Measurements from ENCODE around the gene SKP1.
"Not testable (repeated sequence)": the region's sequence is repeated elsewhere in the genome, so short reads cannot be mapped to it uniquely, and the experiment has no call there.

The SKP1 gene

DNA sequence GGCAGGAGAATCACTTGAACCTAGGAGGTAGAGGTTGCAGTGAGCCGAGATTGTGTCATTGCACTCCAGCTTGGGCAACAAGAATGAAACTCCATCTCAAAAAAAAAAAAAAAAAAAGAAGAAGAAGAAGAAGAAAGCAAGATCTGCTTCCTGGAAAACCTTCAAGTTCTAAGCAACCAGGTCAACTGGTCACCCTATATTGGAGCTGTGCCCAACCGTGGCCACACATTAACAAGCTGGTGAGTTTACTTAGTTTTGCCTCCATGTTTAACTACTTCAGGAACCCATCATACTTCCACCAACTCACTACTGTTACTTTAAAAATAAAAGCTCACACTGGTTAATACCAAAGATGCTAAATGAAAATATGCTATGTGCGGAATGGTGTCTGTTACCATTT is 12.3 kb upstream of the SKP1 start:
- Mint-ChIP-seq H3K27me3 (no peaks in the 10 kb centered on the region), H3K4me1 (no peaks in the 10 kb centered on the region), H3K27ac (no peak overlapping the region), H3K9me3 (no peaks in the 10 kb centered on the region), H3K4me3 (no peak overlapping the region)
- ATAC-seq (no peak), DNase-seq (no peak)

DNA sequence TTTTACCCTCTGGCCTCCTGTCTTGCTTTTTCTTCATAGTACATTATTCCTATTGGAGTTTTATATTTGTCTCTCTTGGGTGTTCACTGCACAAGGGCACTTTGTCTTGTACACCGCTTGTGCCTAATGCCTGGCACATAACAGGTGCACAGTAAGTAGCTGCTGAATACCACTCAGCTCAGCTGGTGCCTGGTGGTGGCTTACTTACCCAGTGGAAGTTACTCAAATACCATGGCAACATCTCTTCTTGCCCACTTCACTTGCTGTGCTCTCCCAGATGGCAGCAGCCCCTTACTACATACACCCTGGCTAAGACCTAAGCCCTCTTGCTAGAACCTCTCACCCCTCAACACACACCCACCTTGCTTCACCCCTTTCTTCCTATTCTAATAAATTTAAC is 11.3 kb upstream of the SKP1 start:
- no peaks in the 10 kb centered on the region for H3K27me3 Mint-ChIP-seq
- no peak overlapping the region for H3K4me3 Mint-ChIP-seq
- no peak for DNase-seq
- ATAC-seq, result no peak
- no peaks in the 10 kb centered on the region for H3K4me1 Mint-ChIP-seq
- no peak overlapping the region for H3K27ac Mint-ChIP-seq
- no peaks in the 10 kb centered on the region for H3K9me3 Mint-ChIP-seq

DNA sequence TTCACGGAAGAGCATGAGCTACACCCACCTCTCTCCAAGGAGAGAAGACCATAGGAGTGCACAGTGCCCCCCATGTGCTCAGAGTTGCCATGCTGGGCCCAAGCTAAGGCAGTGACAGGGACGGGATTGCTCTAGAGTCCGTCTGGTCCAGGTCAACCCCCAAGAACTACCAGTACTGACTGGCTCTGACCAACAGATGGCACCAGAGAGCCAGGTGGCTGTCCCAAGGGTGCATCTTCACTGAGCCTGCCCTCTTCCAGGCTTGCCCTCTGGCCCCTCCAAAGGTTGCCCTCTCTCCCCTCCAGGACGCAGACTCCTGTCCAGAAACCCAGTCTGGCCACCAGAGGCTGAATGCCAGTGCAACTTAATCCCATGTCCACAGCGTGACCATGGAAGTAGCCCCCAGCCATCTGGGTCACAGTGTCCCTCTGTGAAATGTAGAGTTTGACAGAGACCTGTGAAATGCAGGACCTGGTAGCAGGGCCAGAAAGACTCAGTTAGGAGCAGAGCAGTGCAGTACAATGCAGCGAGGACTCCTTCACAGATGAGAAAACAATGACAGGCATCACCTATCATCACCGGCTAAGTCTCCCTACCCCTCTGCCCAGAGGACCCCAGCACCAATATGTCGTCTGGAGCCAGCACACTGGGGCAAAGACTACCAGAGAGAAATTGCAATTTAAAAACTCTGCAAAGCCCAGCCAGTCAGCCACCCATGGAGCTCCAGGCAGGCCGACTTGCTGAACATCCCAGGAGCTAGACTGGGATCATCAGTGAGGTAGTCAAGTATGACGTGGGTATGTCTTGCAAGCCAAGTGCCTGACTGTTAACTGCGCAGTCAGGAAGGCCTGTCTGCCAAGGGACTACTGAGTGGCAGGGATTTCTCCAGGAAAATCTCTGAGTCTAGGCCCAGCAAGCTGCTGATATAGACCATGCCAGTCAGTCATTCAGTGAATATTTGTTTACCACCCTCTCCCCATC is 7.7 kb upstream of the SKP1 start:
- Mint-ChIP-seq H3K27ac (peak overlapping the region in 1 of 2 donors; percentile 54), H3K27me3 (no peaks in the 10 kb centered on the region), H3K4me1 (no peaks in the 10 kb centered on the region), H3K9me3 (no peaks in the 10 kb centered on the region), H3K4me3 (no peak overlapping the region)
- DNase-seq (peak; percentile 77 to 80), ATAC-seq (peak; percentile 94)

DNA sequence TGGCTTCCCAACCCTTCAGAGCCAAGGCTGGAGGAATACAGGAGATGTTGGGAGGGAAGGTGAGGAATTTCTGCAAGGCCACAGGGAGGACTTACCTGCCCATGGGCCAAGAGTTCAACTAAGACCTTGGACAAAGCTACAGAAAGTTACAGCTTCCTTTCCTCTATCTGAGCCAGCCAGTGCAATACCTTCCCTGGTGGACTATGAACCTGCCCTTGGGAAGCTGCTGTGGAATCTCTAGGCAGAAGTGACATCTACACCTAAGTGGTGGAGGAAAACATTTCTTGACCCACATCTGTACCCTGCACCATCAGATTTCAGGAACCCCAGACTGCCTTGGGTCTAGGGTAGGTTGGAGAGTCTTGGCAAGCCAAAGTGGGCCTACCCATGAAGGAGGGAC is 6.7 kb upstream of the SKP1 start:
- H3K27me3 Mint-ChIP-seq, result no peaks in the 10 kb centered on the region
- H3K4me1 Mint-ChIP-seq, result no peaks in the 10 kb centered on the region
- no peak overlapping the region for H3K4me3 Mint-ChIP-seq
- ATAC-seq (no peak), DNase-seq (no peak)
- no peaks in the 10 kb centered on the region for H3K9me3 Mint-ChIP-seq
- H3K27ac Mint-ChIP-seq, result no peak overlapping the region

DNA sequence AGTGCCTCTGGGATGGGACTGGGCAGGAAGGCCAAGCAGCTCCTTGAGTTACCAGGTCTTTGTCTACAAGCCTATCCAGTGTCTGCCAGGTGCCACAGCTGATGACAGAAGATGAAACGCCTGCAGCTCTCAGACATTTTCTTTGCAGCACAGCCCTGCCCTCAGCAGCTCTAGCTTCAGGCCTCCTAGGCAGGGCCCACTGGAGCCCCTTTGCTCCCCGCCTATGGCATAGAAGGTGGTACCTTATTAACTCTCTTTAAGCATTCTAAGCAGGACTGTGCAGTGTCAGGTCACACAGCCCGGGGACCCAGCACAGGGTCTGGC is 1.3 kb upstream of the SKP1 start:
- no peaks in the 10 kb centered on the region for H3K27me3 Mint-ChIP-seq
- H3K27ac Mint-ChIP-seq, result no peak overlapping the region
- no peaks in the 10 kb centered on the region for H3K9me3 Mint-ChIP-seq
- peak overlapping the region; percentile 96 for H3K4me3 Mint-ChIP-seq
- H3K4me1 Mint-ChIP-seq, result peaks cover 25% of the 10 kb centered on the region
- DNase-seq (no peak), ATAC-seq (no peak)

DNA sequence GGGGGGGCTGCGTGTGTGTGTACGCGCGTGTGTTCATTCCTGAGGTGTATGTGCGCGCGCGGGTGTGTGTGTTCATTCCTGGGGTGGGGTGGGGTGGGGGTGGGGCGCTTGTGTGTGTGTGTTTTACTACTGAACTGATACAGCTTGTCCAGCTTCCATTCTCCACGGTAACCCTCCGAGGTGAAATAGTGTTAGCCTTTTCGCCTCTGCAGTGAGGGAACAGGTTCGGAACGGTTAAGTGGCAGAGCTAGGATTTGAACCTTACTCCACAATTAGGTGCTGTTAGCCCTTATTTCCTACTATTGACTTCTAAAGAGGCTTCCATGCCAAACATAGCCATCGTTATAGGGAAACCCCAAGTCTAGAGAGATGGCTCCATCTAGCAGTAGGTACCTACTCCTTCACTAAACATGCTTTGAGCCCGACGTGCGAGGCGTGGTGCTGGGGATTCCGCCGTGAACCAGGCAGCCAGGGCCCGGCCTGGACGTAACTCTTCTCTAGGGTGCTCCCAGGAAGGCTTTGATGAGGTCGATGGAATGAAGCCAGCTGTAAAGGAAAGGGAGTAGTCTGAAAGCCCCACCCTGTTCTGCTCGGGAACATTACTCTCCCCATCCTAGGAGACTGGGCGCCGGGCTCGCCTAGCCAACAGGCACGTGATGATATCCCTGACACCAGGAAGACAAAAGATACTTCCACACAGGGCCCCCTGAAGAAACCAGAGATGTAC is 782 bp upstream of the SKP1 start:
- H3K4me1 Mint-ChIP-seq, result peaks cover 30% of the 10 kb centered on the region
- peak; percentile 32 for ATAC-seq
- no peak for DNase-seq

DNA sequence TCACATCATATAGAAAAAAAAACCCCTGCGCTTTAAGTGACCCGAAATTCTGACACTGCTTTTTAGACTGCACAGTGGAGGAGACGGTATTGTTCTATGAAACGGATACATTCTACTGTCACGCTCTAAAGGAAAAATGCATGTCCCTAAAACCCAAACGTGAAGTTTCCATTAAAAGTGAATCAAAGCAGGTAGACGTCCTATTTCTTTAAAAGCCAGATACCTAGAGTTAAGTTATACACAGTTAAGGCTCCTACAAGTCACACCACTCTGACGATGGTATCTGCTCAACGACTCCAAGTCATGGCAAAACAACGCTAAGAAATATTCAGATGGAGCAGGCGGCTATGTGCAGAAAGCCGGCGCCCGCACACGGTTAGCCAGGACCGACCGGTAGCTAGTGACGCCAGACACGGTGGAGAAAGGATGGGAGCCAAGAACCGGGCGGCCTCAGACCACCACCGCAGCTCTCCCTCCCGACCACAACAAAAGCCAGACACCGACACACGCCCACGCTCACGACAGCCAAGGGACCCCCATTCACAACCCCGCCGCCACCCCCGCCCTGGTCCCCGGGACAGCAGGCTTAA is 734 bp downstream of the SKP1 start:
- peak; percentile 52 for ATAC-seq
- Mint-ChIP-seq H3K27ac (peak overlapping the region; percentile 99 to 100), H3K4me1 (peaks cover 45% of the 10 kb centered on the region), H3K27me3 (no peaks in the 10 kb centered on the region), H3K9me3 (no peaks in the 10 kb centered on the region), H3K4me3 (peak overlapping the region; percentile 96)
- no peak for DNase-seq

More for the DNA sequence above, 782 bp upstream of the SKP1 start:
- peak overlapping the region; percentile 99 to 100 for H3K27ac Mint-ChIP-seq
- no peaks in the 10 kb centered on the region for H3K9me3 Mint-ChIP-seq
- no peaks in the 10 kb centered on the region for H3K27me3 Mint-ChIP-seq
- H3K4me3 Mint-ChIP-seq, result peak overlapping the region; percentile 96

DNA sequence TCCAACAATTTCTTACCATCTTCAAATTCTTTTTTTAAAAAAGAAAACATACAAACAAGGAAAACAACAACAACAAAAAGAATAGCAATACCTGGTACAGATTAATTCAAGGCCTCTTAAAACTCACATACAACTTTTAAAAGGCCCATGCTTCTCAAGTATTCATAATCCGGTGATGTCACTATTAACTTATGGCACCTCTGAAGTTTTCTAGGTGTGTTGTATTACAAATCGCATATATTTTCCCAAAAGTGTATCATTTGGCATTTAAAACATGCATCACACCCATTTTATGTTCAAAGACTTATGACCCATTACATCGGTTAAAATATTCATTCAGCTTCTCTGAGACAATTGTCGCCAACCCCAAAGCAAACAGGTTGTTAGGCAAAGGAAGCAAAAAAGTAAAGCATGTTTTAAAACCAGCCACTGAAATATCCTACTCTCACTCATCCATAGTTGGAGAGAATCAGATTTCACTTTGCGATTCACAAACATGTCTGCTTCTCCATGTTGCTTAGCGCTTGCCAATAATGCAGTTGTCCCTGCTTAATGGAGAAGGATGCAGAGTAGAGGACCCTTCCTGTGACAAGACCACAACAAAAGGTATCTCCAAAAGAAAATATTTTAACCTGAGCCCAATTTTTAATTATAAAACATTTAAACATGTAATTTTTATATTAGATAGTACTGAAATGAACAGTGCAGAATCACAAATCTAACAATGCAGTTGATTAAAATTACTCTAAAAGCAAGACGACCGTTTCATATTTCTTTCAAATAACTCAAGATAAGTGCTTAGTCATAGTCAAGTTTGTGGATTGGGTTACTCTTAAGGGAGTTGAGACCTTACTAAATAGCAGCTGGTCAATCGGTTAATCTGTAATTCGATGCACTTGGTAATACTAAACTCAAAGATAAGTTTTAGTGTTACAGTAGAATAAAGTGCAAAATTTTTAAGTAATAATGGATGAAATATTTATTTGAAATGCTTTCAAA is 1.6 kb downstream of the SKP1 start:
- Mint-ChIP-seq H3K4me3 (peak overlapping the region; percentile 96), H3K9me3 (no peaks in the 10 kb centered on the region), H3K27me3 (no peaks in the 10 kb centered on the region), H3K4me1 (peaks cover 47% of the 10 kb centered on the region), H3K27ac (peak overlapping the region; percentile 0 to 99)
- DNase-seq (no peak), ATAC-seq (no peak)

DNA sequence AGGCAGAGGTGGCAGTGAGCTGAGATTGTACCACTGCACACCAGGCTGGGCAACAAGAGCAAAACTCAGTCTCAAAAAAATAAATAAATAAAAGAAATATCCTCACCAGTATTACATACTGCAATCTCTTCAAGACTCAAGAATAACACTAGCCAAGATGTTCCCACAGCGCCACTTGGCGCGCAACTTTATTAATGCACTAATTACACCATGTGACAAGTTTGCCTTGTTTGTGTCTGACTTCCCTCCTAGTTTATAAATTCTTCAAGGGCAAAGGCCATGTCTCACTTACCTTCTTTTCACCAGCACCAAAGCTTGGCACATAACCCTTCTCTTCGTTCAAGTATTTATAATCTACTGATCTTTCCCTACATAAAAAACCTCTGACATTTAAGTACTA is 4.8 kb downstream of the SKP1 start:
- H3K27ac Mint-ChIP-seq, result peak overlapping the region in 1 of 2 donors; percentile 19
- DNase-seq, result no peak
- no peak overlapping the region for H3K4me3 Mint-ChIP-seq
- peaks cover 46% of the 10 kb centered on the region for H3K4me1 Mint-ChIP-seq
- H3K9me3 Mint-ChIP-seq, result no peaks in the 10 kb centered on the region
- no peak for ATAC-seq
- H3K27me3 Mint-ChIP-seq, result no peaks in the 10 kb centered on the region

DNA sequence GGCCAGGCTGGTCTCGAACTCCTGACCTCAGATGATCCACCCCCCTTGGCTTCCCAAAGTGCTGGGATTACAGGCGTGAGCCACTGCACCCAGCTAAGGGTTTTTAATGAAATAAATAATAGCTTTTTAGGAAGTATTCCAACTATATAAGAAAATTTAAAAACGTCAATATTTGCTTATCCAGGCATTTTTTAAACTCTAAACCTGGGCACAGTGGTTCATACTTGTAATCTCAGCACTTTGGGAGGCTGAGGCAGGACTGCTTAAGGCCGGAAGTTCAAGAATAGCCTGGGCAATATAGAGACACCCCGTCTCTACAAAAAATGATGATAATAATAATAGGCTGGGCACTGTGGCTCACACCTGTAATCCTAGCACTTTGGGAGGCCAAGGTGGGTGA is 14.2 kb downstream of the SKP1 start:
- Mint-ChIP-seq H3K4me3 (no peak overlapping the region), H3K4me1 (peaks cover 41% of the 10 kb centered on the region), H3K27ac (no peak overlapping the region), H3K27me3 (no peaks in the 10 kb centered on the region), H3K9me3 (peaks cover 0 to 9% of the 10 kb centered on the region in 2 donors)
- DNase-seq, result no peak
- no peak for ATAC-seq

DNA sequence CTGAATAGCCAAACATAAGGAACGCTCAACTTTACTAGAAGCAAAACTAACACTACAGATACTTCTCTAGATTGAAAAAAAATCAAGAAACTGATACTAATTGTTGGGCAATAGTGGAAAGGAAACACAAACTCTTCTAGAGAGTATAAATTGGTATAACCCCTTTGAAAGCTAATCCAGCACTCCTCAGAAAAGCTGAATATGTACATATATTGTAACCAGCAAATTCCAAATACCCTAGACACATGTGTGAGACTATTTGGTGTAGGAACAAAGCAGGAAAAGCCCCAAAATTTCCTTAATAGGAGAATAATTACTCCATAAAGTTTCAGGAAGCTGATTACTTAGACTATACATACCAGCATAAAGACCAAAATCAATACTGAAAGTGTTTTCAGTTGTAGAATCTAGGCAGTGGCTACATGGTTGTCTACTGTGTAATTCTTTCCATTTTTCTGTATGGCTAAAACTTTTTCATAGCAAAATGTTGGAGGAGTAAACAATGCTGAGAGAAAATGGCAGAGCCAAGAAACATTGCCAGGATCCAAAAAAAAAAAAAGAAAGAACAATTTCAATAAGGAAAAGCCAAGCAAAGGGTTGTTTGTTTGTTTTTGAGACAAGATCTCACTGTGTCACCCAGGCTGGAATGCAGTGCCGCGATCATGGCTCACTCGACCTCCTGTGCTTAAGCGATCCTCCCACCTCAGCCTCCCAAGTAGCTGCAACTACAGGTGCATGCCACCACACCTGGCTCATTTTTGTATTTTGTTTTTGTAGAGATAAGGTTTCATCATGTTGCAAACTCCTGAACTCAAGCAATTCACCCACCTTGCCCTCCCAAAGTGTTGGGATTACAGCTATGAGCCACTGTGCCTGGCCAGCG is 15.0 kb downstream of the SKP1 start:
- Mint-ChIP-seq H3K4me3 (no peak overlapping the region), H3K27me3 (no peaks in the 10 kb centered on the region), H3K4me1 (peaks cover 36% of the 10 kb centered on the region), H3K9me3 (peaks cover 0 to 9% of the 10 kb centered on the region in 2 donors), H3K27ac (no peak overlapping the region)
- DNase-seq (no peak), ATAC-seq (peak; percentile 70)

DNA sequence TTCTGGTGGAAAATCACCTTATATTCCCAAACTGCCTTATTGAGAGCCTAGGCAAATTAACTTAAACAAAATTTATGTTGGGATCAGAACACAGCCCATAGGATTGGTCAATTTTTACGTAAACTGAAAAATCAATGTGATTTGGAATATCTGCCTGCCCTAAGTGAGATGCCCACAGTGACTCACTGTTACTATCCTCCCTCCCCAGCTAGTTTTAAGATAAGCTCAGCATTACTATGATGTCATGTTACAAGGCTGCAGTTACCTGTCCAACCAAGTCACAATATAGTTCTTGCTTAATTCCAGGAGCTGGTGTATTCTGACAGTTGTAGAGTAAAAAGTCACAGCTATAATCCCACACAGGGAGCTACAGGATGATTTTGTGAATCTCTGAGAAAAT is 23.1 kb downstream of the SKP1 start:
- H3K27ac Mint-ChIP-seq, result peak overlapping the region in 1 of 2 donors; percentile 84
- ATAC-seq (peak; percentile 50), DNase-seq (no peak)
- H3K27me3 Mint-ChIP-seq, result no peaks in the 10 kb centered on the region
- no peaks in the 10 kb centered on the region for H3K9me3 Mint-ChIP-seq
- H3K4me3 Mint-ChIP-seq, result no peak overlapping the region
- H3K4me1 Mint-ChIP-seq, result peaks cover 84% of the 10 kb centered on the region

DNA sequence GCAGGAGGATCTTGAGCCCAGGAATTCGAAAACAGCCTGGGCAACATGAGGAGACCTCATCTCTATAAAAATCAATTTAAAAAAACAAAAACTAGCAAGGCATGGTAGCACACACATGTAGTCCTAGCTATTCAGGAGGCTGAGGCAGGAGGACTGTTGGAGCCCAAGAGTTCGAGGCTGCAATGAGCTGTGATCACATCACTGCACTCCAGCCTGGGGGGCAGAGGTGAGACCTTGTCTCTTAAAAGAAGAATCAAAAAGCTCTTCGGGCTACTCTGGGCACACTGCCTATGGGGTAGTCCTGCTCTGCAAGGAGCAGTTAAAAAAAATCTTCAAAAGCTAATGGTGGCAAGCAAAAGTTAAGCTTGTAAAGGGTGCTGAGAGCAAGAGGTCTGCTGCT is 23.5 kb downstream of the SKP1 start:
- Mint-ChIP-seq H3K9me3 (no peaks in the 10 kb centered on the region), H3K4me1 (peaks cover 80% of the 10 kb centered on the region), H3K27me3 (no peaks in the 10 kb centered on the region), H3K4me3 (no peak overlapping the region), H3K27ac (peak overlapping the region in 1 of 2 donors; percentile 84)
- DNase-seq (no peak), ATAC-seq (no peak)

DNA sequence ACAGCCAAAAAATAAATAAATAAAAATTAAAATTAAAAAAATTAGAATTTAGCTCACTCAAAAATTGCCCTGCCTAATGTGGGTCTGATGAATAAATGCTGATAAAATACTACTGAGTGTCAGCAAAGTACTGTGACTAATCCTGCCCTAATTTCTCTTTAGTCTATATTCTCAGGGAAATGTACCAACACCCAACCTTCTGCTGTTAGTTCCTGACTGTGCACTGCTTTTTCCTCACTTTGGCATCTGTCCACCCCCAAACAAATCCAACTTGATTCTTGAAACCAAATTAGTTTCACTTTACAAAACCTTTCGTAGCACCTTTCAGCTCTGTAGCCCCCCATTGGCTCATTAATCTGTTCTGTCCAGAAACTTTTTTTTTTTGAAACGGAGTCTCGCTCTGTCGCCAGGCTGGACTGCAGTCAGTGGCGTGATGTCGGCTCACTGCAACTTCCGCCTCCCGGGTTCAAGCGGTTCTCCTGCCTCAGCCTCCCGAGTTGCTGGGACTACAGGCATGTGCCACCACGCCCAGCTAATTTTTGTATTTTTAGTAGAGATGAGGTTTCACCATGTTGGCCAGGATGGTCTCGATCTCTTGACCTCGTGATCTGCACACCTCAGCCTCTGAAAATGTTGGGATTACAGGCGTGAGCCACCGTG is 24.4 kb downstream of the SKP1 start:
- H3K27me3 Mint-ChIP-seq, H3K9me3 Mint-ChIP-seq, H3K4me3 Mint-ChIP-seq, DNase-seq, ATAC-seq: not testable (repeated sequence)
- peak overlapping the region in 1 of 2 donors; percentile 95 for H3K27ac Mint-ChIP-seq
- H3K4me1 Mint-ChIP-seq, result peaks cover 75% of the 10 kb centered on the region

All from stimulated activated naive CD8-positive, alpha-beta T cell treated with anti-CD3 and anti-CD28 coated beads, Interleukin-15, amount 100 ng/mL, for 72 hours (primary cell).